GM12873 (cell line): ENCODE data around the gene PALB2.

Source experiments
- CTCF ChIP-seq: IDR thresholded peaks from 2 replicates; pipeline ENCODE4 v1.5.1; 2012; ENCODE audit warnings: low read depth, mild to moderate bottlenecking, moderate library complexity, low read length, control low read depth; ENCODE audit not compliant: insufficient read depth; ENCODE audit errors: missing control alignments

The PALB2 gene

GRCh38 chr16:23566724-23567123 is 74.4 kb downstream of the PALB2 start:
- TF ChIP-seq CTCF = no peak

GRCh38 chr16:23564575-23565363 is 76.3 kb downstream of the PALB2 start:
- TF ChIP-seq CTCF = no peak

GRCh38 chr16:23563186-23563585 is 77.9 kb downstream of the PALB2 start:
- no peak for TF ChIP-seq CTCF

DNA sequence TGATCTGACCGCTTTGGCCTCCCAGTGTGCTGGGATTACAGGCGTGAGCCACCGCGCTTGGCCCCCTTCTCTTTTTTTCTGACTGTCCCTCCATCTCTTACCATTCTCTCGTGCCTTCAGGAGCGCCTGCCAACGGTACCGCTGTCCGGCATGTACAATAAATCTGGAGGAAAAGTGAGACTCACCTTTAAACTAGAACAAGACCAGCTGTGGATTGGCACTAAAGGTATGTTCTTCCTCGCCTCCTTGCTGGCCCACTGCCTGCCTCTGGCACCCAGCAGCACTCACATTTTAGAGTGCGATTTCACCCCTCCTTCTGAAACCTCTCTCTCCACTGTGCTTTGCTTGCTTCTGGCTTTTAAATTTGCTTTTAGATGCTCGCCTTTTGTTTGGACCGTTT is 78.6 kb downstream of the PALB2 start:
- no peak for TF ChIP-seq CTCF

DNA sequence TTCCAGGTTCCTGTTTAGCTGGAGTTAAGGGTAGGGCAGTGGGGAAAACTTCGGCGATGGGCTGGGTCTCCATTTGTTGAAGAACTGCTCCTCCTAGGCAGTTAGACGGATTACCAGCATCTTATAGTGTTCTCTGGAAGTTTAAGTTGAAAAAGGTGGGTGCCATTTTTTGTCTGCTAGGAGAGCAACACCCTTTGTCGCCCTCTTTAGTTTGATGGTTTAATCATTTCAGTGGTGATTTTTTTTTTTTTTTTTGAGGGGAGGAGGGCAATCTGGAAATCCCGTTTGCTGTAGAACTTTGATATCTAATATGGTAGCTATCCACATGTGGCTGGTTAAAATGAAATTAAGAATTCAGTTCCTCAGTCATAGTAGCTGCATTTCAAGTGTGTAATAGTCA is 79.5 kb downstream of the PALB2 start:
- no peak for TF ChIP-seq CTCF

- no peak for TF ChIP-seq CTCF
These were observed 83.1 kb downstream of the PALB2 start for GRCh38 chr16:23557779-23558702.
